NCI-H524 (cell line): ENCODE measurements around the gene TXNL4B.
"Not testable (repeated sequence)": the region's sequence is repeated elsewhere in the genome, so short reads cannot be mapped to it uniquely, and the experiment has no call there.

Source experiments
- DNase-seq, 2 experiments: peaks; one replicate each; lab custom pipeline; 2025; lab: John Stamatoyannopoulos, UW

The TXNL4B gene

GRCh38 chr16:72111657-72112451 is 18.4 kb upstream of the TXNL4B start:
- no peak for DNase-seq

GRCh38 chr16:72110662-72111615 is 17.5 kb upstream of the TXNL4B start:
- DNase-seq = no peak

- DNase-seq = no peak
These were observed 16.6 kb upstream of the TXNL4B start for GRCh38 chr16:72109966-72110530.

- DNase-seq = no peak
These were observed 15.9 kb upstream of the TXNL4B start for GRCh38 chr16:72109300-72109699.

- DNase-seq = no peak
These were observed 15.1 kb upstream of the TXNL4B start for GRCh38 chr16:72108353-72109102.

GRCh38 chr16:72107371-72107770 is 14.0 kb upstream of the TXNL4B start:
- no peak for DNase-seq

- DNase-seq = no peak
These were observed 12.6 kb upstream of the TXNL4B start for GRCh38 chr16:72105978-72106377.

- no peak for DNase-seq
These were observed 11.5 kb upstream of the TXNL4B start for GRCh38 chr16:72104905-72105304.

- no peak for DNase-seq
These were observed 7.8 kb upstream of the TXNL4B start for GRCh38 chr16:72101195-72101594.

GRCh38 chr16:72099377-72099818 is 6.0 kb upstream of the TXNL4B start:
- DNase-seq = peak; percentile 29 to 71

- DNase-seq = no peak
These were observed 5.5 kb upstream of the TXNL4B start for GRCh38 chr16:72098936-72099335.

- DNase-seq = no peak
These were observed 818 bp upstream of the TXNL4B start for GRCh38 chr16:72094266-72094610.

GRCh38 chr16:72092832-72093447 is 480 bp downstream of the TXNL4B start:
- no peak for DNase-seq

GRCh38 chr16:72091217-72091616 is 2.2 kb downstream of the TXNL4B start:
- DNase-seq = no peak

- DNase-seq = no peak
These were observed 8.4 kb downstream of the TXNL4B start for GRCh38 chr16:72085002-72085401.

GRCh38 chr16:72084445-72084844 is 9.0 kb downstream of the TXNL4B start:
- no peak for DNase-seq

- no peak for DNase-seq
These were observed 9.5 kb downstream of the TXNL4B start for GRCh38 chr16:72083778-72084404.

- not testable (repeated sequence) for DNase-seq
These were observed 16.3 kb downstream of the TXNL4B start for GRCh38 chr16:72076991-72077706.

GRCh38 chr16:72075067-72075466 is 18.4 kb downstream of the TXNL4B start:
- DNase-seq = not testable (repeated sequence)

GRCh38 chr16:72073560-72074230 is 19.7 kb downstream of the TXNL4B start:
- no peak for DNase-seq
